CD4-positive, alpha-beta T cell treated with Interferon gamma for 1 hour (primary cell): ENCODE measurements around the gene DAPK3.
A peak's percentile ranks its signal among the peaks of the same experiment; 100 is the strongest.
"Not testable (repeated sequence)": the region's sequence is repeated elsewhere in the genome, so short reads cannot be mapped to it uniquely, and the experiment has no call there.

Experiments used
- DNase-seq: peaks from one replicate; pipeline ENCODE4 v3.0.0-alpha.2; 2020

DAPK3 gene

GRCh38 chr19:4000798-4001197, 29.9 kb upstream of the DAPK3 start:
- DNase-seq = not testable (repeated sequence)

- DNase-seq = not testable (repeated sequence)
Measured at GRCh38 chr19:3998667-3999412, 27.9 kb upstream of the DAPK3 start.

- no peak for DNase-seq
Measured at GRCh38 chr19:3995607-3996006, 24.7 kb upstream of the DAPK3 start.

GRCh38 chr19:3990815-3991117, 19.9 kb upstream of the DAPK3 start:
- no peak for DNase-seq

- peak; percentile 91 for DNase-seq
Measured at GRCh38 chr19:3987619-3988371, 16.9 kb upstream of the DAPK3 start.

- peak; percentile 66 for DNase-seq
Measured at GRCh38 chr19:3986260-3987041, 15.6 kb upstream of the DAPK3 start.

GRCh38 chr19:3985643-3986259, 14.9 kb upstream of the DAPK3 start:
- DNase-seq = no peak

- peak; percentile 88 for DNase-seq
Measured at GRCh38 chr19:3984908-3985642, 14.2 kb upstream of the DAPK3 start, which contains the start of gene EEF2. Gene EEF2 (minus strand): TSS chr19:3985463. CDS start chr19:3985380, 83 bp downstream.

GRCh38 chr19:3984584-3984907, 13.6 kb upstream of the DAPK3 start:
- no peak for DNase-seq

- no peak for DNase-seq
Measured at GRCh38 chr19:3983936-3984583, 13.2 kb upstream of the DAPK3 start.

- DNase-seq = no peak
Measured at GRCh38 chr19:3983542-3983914, 12.6 kb upstream of the DAPK3 start.

GRCh38 chr19:3982701-3983541, 12.0 kb upstream of the DAPK3 start:
- no peak for DNase-seq

GRCh38 chr19:3981736-3982681, 11.1 kb upstream of the DAPK3 start:
- no peak for DNase-seq

- DNase-seq = no peak
Measured at GRCh38 chr19:3981373-3981735, 10.5 kb upstream of the DAPK3 start.

- DNase-seq = no peak
Measured at GRCh38 chr19:3980353-3981251, 9.7 kb upstream of the DAPK3 start.

GRCh38 chr19:3979674-3980352, 8.9 kb upstream of the DAPK3 start:
- DNase-seq = no peak

- no peak for DNase-seq
Measured at GRCh38 chr19:3979289-3979673, 8.4 kb upstream of the DAPK3 start.

GRCh38 chr19:3978145-3978544, 7.2 kb upstream of the DAPK3 start:
- no peak for DNase-seq
